ENCODE data around the gene UNC5C. TPM values are rescaled to one million over a fixed set of nuclear protein-coding genes. Genes with fewer than 3 reads are reported as not detected.

Gene UNC5C
- total and polyA plus RNA-seq, 2 of the 4 experiments (the other 2 are of a cell fraction), result under 0.01 TPM

DNA sequence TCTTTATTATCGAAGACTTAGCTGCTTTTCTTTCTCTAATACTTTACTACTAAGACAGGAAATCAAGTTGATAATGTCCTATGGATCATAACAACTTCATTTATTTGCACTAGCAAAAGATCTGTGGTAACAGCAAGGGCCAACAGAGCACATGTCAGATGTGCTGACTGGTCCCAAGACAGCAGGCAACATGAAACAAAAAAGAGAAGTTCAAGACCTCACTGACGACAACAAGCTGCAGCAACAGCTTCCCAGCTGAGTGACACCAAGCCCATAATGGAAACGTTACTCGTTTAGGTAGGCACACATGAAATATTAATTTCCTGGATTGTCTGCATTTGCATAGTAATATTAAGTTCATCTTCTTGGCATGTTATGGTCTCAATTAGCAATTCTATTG is 126.9 kb downstream of the UNC5C start:
- Histone ChIP-seq H2AK5ac (ENCODE audit: low read depth, low read length) (no peak overlapping the region), H3K9me1 (ENCODE audit: insufficient read depth, low read length) (no peaks in the 10 kb centered on the region), H2BK15ac (ENCODE audit: low read depth, low read length) (no peak overlapping the region), H3K23ac (ENCODE audit: low read depth, low read length) (no peak overlapping the region), H4K91ac (ENCODE audit: insufficient read depth, low read depth, low read length) (no peak overlapping the region), H3K27ac (ENCODE audit: insufficient read depth, low read length) (no peak overlapping the region), H3K9me3 (ENCODE audit: control insufficient read depth, insufficient read depth, low read length) (no peaks in the 10 kb centered on the region), H3K18ac (ENCODE audit: low read depth, low read length) (no peak overlapping the region), H3K27me3 (ENCODE audit: control insufficient read depth, insufficient read depth, low read length) (no peaks in the 10 kb centered on the region), H3K4ac (ENCODE audit: low read depth, low read length) (no peak overlapping the region), H4K5ac (ENCODE audit: low read depth, low read length) (no peak overlapping the region), H2BK5ac (ENCODE audit: low read depth, low read length, poor library complexity, severe bottlenecking) (no peak overlapping the region), H3K36me3 (ENCODE audit: control insufficient read depth, insufficient read depth, low read length) (no peaks in the 10 kb centered on the region), H2BK120ac (ENCODE audit: low read depth, low read length) (no peak overlapping the region), H3K56ac (ENCODE audit: extremely low read depth, insufficient read depth, low read length) (no peak overlapping the region), H3K4me1 (ENCODE audit: control insufficient read depth, insufficient read depth, low read length) (no peaks in the 10 kb centered on the region), H2AK9ac (replicated peaks; ENCODE audit: low read depth, low read length, poor library complexity) (no peak overlapping the region), H3K79me1 (ENCODE audit: low read depth in 1 of 2, low read length in 2 of 2) (no peaks in the 10 kb centered on the region), H2BK20ac (ENCODE audit: low read depth, low read length) (no peak overlapping the region), H3K14ac (replicated peaks; ENCODE audit: low read depth, low read length) (no peak overlapping the region), H3K4me2 (ENCODE audit: low read depth, low read length) (no peak overlapping the region), H2AFZ (replicated peaks; ENCODE audit: low read length, poor library complexity) (peak overlapping the region; percentile 59), H4K8ac (ENCODE audit: low read depth in 2 of 2, low read length in 2 of 2) (no peak overlapping the region), H3K4me3 (ENCODE audit: insufficient read depth, low read depth, low read length) (no peak overlapping the region), H3K9ac (ENCODE audit: low read depth, low read length) (no peak overlapping the region), H4K20me1 (ENCODE audit: insufficient read depth, low read length) (no peaks in the 10 kb centered on the region)
- TF ChIP-seq MAZ (IDR thresholded peaks at IDR 0.05; ENCODE audit: borderline replicate concordance, low read depth, low read length), result no peak
- no peak for TF ChIP-seq SMC3 (IDR thresholded peaks at IDR 0.05; ENCODE audit: low read depth, low read length)
- no peak for TF ChIP-seq RAD21 (IDR thresholded peaks at IDR 0.05; ENCODE audit: low read length)
- TF ChIP-seq FOS (IDR thresholded peaks at IDR 0.05; ENCODE audit: low read depth, low read length), result no peak
- TF ChIP-seq, protein P1, sequence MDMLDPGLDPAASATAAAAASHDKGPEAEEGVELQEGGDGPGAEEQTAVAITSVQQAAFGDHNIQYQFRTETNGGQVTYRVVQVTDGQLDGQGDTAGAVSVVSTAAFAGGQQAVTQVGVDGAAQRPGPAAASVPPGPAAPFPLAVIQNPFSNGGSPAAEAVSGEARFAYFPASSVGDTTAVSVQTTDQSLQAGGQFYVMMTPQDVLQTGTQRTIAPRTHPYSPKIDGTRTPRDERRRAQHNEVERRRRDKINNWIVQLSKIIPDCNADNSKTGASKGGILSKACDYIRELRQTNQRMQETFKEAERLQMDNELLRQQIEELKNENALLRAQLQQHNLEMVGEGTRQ (IDR thresholded peaks at IDR 0.05; ENCODE audit: low read depth, low read length), result no peak
- TF ChIP-seq BHLHE40 (IDR thresholded peaks at IDR 0.05; ENCODE audit: low read depth, low read length), result no peak
- TF ChIP-seq RFX5 (IDR thresholded peaks at IDR 0.05; ENCODE audit: low read depth, low read length), result no peak
- TF ChIP-seq, protein P2, sequence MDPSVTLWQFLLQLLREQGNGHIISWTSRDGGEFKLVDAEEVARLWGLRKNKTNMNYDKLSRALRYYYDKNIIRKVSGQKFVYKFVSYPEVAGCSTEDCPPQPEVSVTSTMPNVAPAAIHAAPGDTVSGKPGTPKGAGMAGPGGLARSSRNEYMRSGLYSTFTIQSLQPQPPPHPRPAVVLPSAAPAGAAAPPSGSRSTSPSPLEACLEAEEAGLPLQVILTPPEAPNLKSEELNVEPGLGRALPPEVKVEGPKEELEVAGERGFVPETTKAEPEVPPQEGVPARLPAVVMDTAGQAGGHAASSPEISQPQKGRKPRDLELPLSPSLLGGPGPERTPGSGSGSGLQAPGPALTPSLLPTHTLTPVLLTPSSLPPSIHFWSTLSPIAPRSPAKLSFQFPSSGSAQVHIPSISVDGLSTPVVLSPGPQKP (IDR thresholded peaks at IDR 0.05; ENCODE audit: borderline replicate concordance, low read depth, low read length), result no peak
- TF ChIP-seq NFE2L2 (IDR thresholded peaks at IDR 0.05; ENCODE audit: low read depth, low read length), result no peak
- TF ChIP-seq RCOR1 (IDR thresholded peaks at IDR 0.05; ENCODE audit: insufficient replicate concordance, low read length), result no peak
- no peak for TF ChIP-seq MXI1 (IDR thresholded peaks at IDR 0.05; ENCODE audit: borderline replicate concordance, low read depth, low read length)
- TF ChIP-seq MAFK (IDR thresholded peaks at IDR 0.05; ENCODE audit: low read depth, low read length), result no peak
- no peak for TF ChIP-seq CEBPB (IDR thresholded peaks at IDR 0.05; ENCODE audit: low read depth, low read length)
- TF ChIP-seq CHD1 (IDR thresholded peaks at IDR 0.05; ENCODE audit: low read depth, low read length), result no peak
- TF ChIP-seq, protein P3, sequence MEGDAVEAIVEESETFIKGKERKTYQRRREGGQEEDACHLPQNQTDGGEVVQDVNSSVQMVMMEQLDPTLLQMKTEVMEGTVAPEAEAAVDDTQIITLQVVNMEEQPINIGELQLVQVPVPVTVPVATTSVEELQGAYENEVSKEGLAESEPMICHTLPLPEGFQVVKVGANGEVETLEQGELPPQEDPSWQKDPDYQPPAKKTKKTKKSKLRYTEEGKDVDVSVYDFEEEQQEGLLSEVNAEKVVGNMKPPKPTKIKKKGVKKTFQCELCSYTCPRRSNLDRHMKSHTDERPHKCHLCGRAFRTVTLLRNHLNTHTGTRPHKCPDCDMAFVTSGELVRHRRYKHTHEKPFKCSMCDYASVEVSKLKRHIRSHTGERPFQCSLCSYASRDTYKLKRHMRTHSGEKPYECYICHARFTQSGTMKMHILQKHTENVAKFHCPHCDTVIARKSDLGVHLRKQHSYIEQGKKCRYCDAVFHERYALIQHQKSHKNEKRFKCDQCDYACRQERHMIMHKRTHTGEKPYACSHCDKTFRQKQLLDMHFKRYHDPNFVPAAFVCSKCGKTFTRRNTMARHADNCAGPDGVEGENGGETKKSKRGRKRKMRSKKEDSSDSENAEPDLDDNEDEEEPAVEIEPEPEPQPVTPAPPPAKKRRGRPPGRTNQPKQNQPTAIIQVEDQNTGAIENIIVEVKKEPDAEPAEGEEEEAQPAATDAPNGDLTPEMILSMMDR (conservative IDR thresholded peaks at IDR 0.05; ENCODE audit: low read depth, low read length), result no peak
- no peak for TF ChIP-seq POLR2A (IDR thresholded peaks at IDR 0.05; ENCODE audit: low read depth, low read length)
- in situ Hi-C loops (cut with MboI; ENCODE audit: low sequenced_read_pairs), result no loop called here
- DNase-seq, result no peak
- no CpG with 5 or more reads among the region's 4 CpGs for WGBS, 2 experiments (ENCODE audit: extremely low coverage in 2 of 2, insufficient read length in 1 of 2)
- CTCF ChIA-PET, result no interaction called here
- ATAC-seq (ENCODE audit: low read depth), result no peak
- dilution Hi-C loops (cut with HindIII; ENCODE audit: low sequenced_read_pairs, unreplicated experiment), result no loop called here
- intact Hi-C loops (cut with micrococcal nuclease), result no loop called here
- no TSS peak for BruUV-seq (replicated peaks)
- POLR2A ChIA-PET (ENCODE audit: unreplicated experiment), result no interaction called here
